ENCODE measurements around the gene EVPLL. TPM values are rescaled to one million over a fixed set of nuclear protein-coding genes. Genes with fewer than 3 reads are reported as not detected.

Gene EVPLL
- total and polyA plus RNA-seq, 9 of the 15 experiments (the other 6 are each of a cell fraction or from before 2014, with no cell fraction given), result not detected

DNA sequence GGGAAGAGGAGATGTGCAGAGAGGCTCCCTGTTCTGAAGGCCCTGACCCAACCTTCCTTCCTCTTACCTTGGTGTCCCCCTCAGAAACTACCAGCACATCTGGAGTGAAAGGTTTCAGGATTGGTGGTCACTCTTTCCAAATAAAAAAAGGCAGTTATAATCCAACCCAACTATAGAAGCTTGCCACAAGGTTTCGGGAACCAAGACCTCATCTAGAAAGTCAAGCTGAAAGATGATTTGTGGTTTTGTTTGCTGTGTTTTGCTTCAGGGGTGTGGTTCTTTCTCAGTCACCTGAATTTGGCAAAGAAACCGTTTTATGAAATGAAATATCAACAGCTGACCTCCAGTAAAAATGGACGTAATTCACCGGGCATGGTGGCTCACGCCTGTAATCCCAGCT is 33.6 kb upstream of the EVPLL start:
- FAIRE-seq (no peak), DNase-seq (ENCODE audit: extremely low read depth in 1 of 4, low spot score in 3 of 4) (no peak), ATAC-seq (no peak)
- Histone ChIP-seq H3K4me1 (replicated peaks in 1 of 2; ENCODE audit: control insufficient read depth in 2 of 2, insufficient read depth in 2 of 2, low read length in 2 of 2) (no peaks in the 10 kb centered on the region; a peak in 1 of 5 replicates), H4K20me1 (replicated peaks; ENCODE audit: control insufficient read depth, insufficient read depth, low read length) (no peaks in the 10 kb centered on the region), H3K4me3 (no peak overlapping the region), H3K9me3 (replicated peaks; ENCODE audit: control insufficient read depth, insufficient read depth, low read depth, low read length) (no peaks in the 10 kb centered on the region), H3K27me3 (ENCODE audit: control insufficient read depth in 2 of 2, insufficient read depth in 2 of 2, low read length in 2 of 2) (no peaks in the 10 kb centered on the region), H2AFZ (ENCODE audit: low read depth, low read length) (no peak overlapping the region), H3K4me2 (ENCODE audit: insufficient read depth, low read length) (no peak overlapping the region), H3K36me3 (ENCODE audit: control insufficient read depth, insufficient read depth, low read length) (peaks cover 60% of the 10 kb centered on the region; the same call in 2 of the 3 replicates), H3K27ac (ENCODE audit: extremely low read depth, low read depth, low read length) (no peak overlapping the region), H3K79me2 (ENCODE audit: control insufficient read depth, insufficient read depth, low read length) (no peaks in the 10 kb centered on the region), H3K9me1 (ENCODE audit: control insufficient read depth, insufficient read depth, low read length) (no peaks in the 10 kb centered on the region), H3K9ac (ENCODE audit: insufficient read depth in 1 of 2, low read depth in 2 of 2, low read length in 2 of 2) (no peak overlapping the region)
- CTCF ChIA-PET (ENCODE audit: low intra/inter-chr PET ratio), result no interaction called here
- no peak for TF ChIP-seq TAF15 (IDR thresholded peaks at IDR 0.05; ENCODE audit: low read depth, low read length)
- no peak for TF ChIP-seq KLF16 (IDR thresholded peaks at IDR 0.05)
- TF ChIP-seq MAFG (tag; conservative IDR thresholded peaks at IDR 0.05), result no peak
- no peak for TF ChIP-seq ELK3 (CRISPR knock-in tag; IDR thresholded peaks at IDR 0.05)
- TF ChIP-seq CREBBP (IDR thresholded peaks at IDR 0.05; ENCODE audit: low read depth, low read length), result no peak
- TF ChIP-seq, protein P1, sequence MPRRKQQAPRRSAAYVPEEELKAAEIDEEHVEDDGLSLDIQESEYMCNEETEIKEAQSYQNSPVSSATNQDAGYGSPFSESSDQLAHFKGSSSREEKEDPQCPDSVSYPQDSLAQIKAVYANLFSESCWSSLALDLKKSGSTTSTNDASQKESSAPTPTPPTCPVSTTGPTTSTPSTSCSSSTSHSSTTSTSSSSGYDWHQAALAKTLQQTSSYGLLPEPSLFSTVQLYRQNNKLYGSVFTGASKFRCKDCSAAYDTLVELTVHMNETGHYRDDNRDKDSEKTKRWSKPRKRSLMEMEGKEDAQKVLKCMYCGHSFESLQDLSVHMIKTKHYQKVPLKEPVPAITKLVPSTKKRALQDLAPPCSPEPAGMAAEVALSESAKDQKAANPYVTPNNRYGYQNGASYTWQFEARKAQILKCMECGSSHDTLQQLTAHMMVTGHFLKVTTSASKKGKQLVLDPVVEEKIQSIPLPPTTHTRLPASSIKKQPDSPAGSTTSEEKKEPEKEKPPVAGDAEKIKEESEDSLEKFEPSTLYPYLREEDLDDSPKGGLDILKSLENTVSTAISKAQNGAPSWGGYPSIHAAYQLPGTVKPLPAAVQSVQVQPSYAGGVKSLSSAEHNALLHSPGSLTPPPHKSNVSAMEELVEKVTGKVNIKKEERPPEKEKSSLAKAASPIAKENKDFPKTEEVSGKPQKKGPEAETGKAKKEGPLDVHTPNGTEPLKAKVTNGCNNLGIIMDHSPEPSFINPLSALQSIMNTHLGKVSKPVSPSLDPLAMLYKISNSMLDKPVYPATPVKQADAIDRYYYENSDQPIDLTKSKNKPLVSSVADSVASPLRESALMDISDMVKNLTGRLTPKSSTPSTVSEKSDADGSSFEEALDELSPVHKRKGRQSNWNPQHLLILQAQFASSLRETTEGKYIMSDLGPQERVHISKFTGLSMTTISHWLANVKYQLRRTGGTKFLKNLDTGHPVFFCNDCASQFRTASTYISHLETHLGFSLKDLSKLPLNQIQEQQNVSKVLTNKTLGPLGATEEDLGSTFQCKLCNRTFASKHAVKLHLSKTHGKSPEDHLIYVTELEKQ (CRISPR knock-in tag; IDR thresholded peaks at IDR 0.05), result no peak
- TF ChIP-seq ZNF232 (CRISPR knock-in tag; IDR thresholded peaks at IDR 0.05), result no peak
- no peak for TF ChIP-seq ESRRB (CRISPR knock-in tag; IDR thresholded peaks at IDR 0.05; ENCODE audit: borderline replicate concordance)
- TF ChIP-seq SMC3 (conservative IDR thresholded peaks at IDR 0.05; ENCODE audit: insufficient read depth, low read depth, low read length), result no peak
- TF ChIP-seq ZNF12 (CRISPR knock-in tag; IDR thresholded peaks at IDR 0.05), result no peak
- TF ChIP-seq ATF2 (CRISPR knock-in tag; IDR thresholded peaks at IDR 0.05), result no peak
- TF ChIP-seq SMAD4 (CRISPR knock-in tag; conservative IDR thresholded peaks at IDR 0.05), result no peak
- TF ChIP-seq CHAMP1 (IDR thresholded peaks at IDR 0.05), result no peak
- no peak for TF ChIP-seq CBFA2T2 (conservative IDR thresholded peaks at IDR 0.05)
- TF ChIP-seq ZNF75A (CRISPR knock-in tag; IDR thresholded peaks at IDR 0.05), result no peak
- BruUV-seq (replicated peaks), result no TSS peak
- intact Hi-C loops (cut with micrococcal nuclease) (no loop called here), in situ Hi-C loops (cut with MboI) (no loop called here)
- 88% methylated on average over 5 of the region's 5 CpGs for WGBS (ENCODE audit: insufficient coverage, low coverage, missing lambda C conversion rate)
- POLR2A ChIA-PET, result no interaction called here

Data from K562 (cell line).